HEK293 (cell line): ENCODE results near the gene SLC35E4.

Source experiments
- TCF7L2 ChIP-seq: IDR thresholded peaks from 2 replicates; pipeline ENCODE4 v1.6.1; 2011; ENCODE audit warnings: low read depth, mild to moderate bottlenecking, inconsistent platforms, low read length, moderate library complexity, borderline replicate concordance
- ZBTB1 ChIP-seq: fragments of 450-650 bp; formaldehyde crosslinking; IDR thresholded peaks from 2 replicates; pipeline ENCODE4 v1.5.1; 2016; ENCODE audit warnings: missing biosample characterization, missing genetic modification characterization
- ZFP37 ChIP-seq: fragments of 450-650 bp; formaldehyde crosslinking; IDR thresholded peaks from 2 replicates; pipeline ENCODE4 v1.5.1; 2016; ENCODE audit warnings: missing biosample characterization, missing genetic modification characterization
- ZIC2 ChIP-seq: fragments of 450-650 bp; formaldehyde crosslinking; IDR thresholded peaks from 2 replicates; pipeline ENCODE4 v1.5.1; 2016; ENCODE audit warnings: missing biosample characterization, missing genetic modification characterization
- ZNF112 ChIP-seq: fragments of 450-650 bp; formaldehyde crosslinking; IDR thresholded peaks from 2 replicates; pipeline ENCODE4 v1.5.0; 2017; ENCODE audit warnings: missing biosample characterization, missing genetic modification characterization
- ZNF133 ChIP-seq: fragments of 450-650 bp; formaldehyde crosslinking; IDR thresholded peaks from 2 replicates; pipeline ENCODE4 v1.5.1; 2016; ENCODE audit warnings: missing biosample characterization, missing genetic modification characterization
- ZNF48 ChIP-seq: fragments of 450-650 bp; formaldehyde crosslinking; IDR thresholded peaks from 2 replicates; pipeline ENCODE4 v1.5.1; 2016; ENCODE audit warnings: missing biosample characterization, missing genetic modification characterization
- ZNF621 ChIP-seq: fragments of 450-650 bp; formaldehyde crosslinking; IDR thresholded peaks from 2 replicates; pipeline ENCODE4 v1.5.1; 2017; ENCODE audit warnings: missing biosample characterization, missing genetic modification characterization
- ZNF777 ChIP-seq: fragments of 450-650 bp; formaldehyde crosslinking; IDR thresholded peaks from 2 replicates; pipeline ENCODE4 v1.5.1; 2017; ENCODE audit warnings: missing biosample characterization, missing genetic modification characterization, borderline replicate concordance
- TF ChIP-seq, protein P1 (sequence below): sonication (generic); formaldehyde crosslinking; IDR thresholded peaks from 2 replicates; pipeline ENCODE4 v1.8.1; 2022; ENCODE audit warnings: mild to moderate bottlenecking, moderate library complexity, missing genetic modification reagents
- TF ChIP-seq, protein P2 (sequence below): fragments of 450-650 bp; formaldehyde crosslinking; IDR thresholded peaks from 2 replicates; pipeline ENCODE4 v1.5.1; 2016; ENCODE audit warnings: missing biosample characterization, missing genetic modification characterization
- TF ChIP-seq, protein P3 (sequence below): fragments of 450-650 bp; formaldehyde crosslinking; IDR thresholded peaks from 2 replicates; pipeline ENCODE4 v1.5.1; 2016; ENCODE audit warnings: missing biosample characterization, missing genetic modification characterization
- TF ChIP-seq, protein P4 (sequence below): fragments of 450-650 bp; formaldehyde crosslinking; IDR thresholded peaks from 2 replicates; pipeline ENCODE4 v1.5.1; 2016; ENCODE audit warnings: missing biosample characterization, missing genetic modification characterization
- TF ChIP-seq, protein P5 (sequence below): fragments of 450-650 bp; formaldehyde crosslinking; IDR thresholded peaks from 2 replicates; pipeline ENCODE4 v1.5.1; 2016; ENCODE audit warnings: missing biosample characterization, missing genetic modification characterization

DNA sequence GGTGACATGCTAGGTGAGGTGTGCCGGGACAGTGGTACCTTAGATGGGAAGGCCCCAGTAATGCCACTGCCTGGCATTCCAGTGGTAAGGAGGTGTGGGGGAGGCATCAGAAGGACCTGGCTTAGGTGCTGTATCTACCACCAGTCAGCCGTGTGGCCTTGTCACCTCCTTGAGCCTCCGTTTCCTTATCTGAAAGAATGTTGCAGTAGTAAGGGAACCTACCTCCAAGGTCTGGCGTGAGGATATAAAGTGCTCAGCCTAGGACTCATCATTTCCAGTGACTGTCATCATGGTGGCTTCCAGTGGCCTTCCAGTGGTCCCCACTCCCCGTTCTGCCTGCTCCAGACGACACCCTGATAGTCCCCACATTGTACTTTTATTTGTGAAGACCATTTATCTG is 38.9 kb downstream of the SLC35E4 start:
- TF ChIP-seq, protein P1, sequence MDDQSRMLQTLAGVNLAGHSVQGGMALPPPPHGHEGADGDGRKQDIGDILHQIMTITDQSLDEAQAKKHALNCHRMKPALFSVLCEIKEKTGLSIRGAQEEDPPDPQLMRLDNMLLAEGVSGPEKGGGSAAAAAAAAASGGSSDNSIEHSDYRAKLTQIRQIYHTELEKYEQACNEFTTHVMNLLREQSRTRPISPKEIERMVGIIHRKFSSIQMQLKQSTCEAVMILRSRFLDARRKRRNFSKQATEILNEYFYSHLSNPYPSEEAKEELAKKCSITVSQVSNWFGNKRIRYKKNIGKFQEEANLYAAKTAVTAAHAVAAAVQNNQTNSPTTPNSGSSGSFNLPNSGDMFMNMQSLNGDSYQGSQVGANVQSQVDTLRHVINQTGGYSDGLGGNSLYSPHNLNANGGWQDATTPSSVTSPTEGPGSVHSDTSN (CRISPR knock-in tag): no peak
- no peak for TF ChIP-seq ZIC2 (tag by site-specific recombination)
- no peak for TF ChIP-seq TCF7L2
- TF ChIP-seq, protein P2, sequence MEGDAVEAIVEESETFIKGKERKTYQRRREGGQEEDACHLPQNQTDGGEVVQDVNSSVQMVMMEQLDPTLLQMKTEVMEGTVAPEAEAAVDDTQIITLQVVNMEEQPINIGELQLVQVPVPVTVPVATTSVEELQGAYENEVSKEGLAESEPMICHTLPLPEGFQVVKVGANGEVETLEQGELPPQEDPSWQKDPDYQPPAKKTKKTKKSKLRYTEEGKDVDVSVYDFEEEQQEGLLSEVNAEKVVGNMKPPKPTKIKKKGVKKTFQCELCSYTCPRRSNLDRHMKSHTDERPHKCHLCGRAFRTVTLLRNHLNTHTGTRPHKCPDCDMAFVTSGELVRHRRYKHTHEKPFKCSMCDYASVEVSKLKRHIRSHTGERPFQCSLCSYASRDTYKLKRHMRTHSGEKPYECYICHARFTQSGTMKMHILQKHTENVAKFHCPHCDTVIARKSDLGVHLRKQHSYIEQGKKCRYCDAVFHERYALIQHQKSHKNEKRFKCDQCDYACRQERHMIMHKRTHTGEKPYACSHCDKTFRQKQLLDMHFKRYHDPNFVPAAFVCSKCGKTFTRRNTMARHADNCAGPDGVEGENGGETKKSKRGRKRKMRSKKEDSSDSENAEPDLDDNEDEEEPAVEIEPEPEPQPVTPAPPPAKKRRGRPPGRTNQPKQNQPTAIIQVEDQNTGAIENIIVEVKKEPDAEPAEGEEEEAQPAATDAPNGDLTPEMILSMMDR (tag by site-specific recombination): no peak
- TF ChIP-seq ZNF48 (tag by site-specific recombination): no peak
- no peak for TF ChIP-seq ZFP37 (tag by site-specific recombination)
- no peak for TF ChIP-seq ZNF133
- TF ChIP-seq, protein P3, sequence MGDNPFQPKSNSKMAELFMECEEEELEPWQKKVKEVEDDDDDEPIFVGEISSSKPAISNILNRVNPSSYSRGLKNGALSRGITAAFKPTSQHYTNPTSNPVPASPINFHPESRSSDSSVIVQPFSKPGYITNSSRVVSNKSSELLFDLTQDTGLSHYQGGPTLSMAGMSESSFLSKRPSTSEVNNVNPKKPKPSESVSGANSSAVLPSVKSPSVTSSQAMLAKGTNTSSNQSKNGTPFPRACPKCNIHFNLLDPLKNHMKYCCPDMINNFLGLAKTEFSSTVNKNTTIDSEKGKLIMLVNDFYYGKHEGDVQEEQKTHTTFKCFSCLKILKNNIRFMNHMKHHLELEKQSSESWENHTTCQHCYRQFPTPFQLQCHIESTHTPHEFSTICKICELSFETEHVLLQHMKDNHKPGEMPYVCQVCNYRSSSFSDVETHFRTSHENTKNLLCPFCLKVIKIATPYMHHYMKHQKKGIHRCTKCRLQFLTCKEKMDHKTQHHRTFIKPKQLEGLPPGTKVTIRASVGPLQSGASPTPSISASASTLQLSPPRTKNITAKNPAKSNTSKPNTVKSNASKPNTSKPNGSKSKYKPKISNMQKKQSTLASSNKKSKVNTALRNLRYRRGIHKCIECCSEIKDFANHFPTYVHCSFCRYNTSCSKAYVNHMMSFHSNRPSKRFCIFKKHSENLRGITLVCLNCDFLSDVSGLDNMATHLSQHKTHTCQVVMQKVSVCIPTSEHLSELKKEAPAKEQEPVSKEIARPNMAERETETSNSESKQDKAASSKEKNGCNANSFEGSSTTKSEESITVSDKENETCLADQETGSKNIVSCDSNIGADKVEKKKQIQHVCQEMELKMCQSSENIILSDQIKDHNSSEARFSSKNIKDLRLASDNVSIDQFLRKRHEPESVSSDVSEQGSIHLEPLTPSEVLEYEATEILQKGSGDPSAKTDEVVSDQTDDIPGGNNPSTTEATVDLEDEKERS: no peak
- TF ChIP-seq, protein P4, sequence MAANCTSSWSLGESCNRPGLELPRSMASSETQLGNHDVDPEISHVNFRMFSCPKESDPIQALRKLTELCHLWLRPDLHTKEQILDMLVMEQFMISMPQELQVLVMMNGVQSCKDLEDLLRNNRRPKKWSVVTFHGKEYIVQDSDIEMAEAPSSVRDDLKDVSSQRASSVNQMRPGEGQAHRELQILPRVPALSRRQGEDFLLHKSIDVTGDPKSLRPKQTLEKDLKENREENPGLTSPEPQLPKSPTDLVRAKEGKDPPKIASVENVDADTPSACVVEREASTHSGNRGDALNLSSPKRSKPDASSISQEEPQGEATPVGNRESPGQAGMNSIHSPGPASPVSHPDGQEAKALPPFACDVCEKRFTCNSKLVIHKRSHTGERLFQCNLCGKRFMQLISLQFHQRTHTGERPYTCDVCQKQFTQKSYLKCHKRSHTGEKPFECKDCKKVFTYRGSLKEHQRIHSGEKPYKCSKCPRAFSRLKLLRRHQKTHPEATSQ: no peak
- TF ChIP-seq ZNF777 (tag by site-specific recombination): no peak
- TF ChIP-seq, protein P5, sequence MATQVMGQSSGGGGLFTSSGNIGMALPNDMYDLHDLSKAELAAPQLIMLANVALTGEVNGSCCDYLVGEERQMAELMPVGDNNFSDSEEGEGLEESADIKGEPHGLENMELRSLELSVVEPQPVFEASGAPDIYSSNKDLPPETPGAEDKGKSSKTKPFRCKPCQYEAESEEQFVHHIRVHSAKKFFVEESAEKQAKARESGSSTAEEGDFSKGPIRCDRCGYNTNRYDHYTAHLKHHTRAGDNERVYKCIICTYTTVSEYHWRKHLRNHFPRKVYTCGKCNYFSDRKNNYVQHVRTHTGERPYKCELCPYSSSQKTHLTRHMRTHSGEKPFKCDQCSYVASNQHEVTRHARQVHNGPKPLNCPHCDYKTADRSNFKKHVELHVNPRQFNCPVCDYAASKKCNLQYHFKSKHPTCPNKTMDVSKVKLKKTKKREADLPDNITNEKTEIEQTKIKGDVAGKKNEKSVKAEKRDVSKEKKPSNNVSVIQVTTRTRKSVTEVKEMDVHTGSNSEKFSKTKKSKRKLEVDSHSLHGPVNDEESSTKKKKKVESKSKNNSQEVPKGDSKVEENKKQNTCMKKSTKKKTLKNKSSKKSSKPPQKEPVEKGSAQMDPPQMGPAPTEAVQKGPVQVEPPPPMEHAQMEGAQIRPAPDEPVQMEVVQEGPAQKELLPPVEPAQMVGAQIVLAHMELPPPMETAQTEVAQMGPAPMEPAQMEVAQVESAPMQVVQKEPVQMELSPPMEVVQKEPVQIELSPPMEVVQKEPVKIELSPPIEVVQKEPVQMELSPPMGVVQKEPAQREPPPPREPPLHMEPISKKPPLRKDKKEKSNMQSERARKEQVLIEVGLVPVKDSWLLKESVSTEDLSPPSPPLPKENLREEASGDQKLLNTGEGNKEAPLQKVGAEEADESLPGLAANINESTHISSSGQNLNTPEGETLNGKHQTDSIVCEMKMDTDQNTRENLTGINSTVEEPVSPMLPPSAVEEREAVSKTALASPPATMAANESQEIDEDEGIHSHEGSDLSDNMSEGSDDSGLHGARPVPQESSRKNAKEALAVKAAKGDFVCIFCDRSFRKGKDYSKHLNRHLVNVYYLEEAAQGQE: no peak
- TF ChIP-seq ZNF621 (tag by site-specific recombination): no peak
- TF ChIP-seq ZNF112 (tag by site-specific recombination): no peak
- no peak for TF ChIP-seq ZBTB1 (tag by site-specific recombination)
